ENCODE results near the gene B3GNT8.

B3GNT8 gene

DNA sequence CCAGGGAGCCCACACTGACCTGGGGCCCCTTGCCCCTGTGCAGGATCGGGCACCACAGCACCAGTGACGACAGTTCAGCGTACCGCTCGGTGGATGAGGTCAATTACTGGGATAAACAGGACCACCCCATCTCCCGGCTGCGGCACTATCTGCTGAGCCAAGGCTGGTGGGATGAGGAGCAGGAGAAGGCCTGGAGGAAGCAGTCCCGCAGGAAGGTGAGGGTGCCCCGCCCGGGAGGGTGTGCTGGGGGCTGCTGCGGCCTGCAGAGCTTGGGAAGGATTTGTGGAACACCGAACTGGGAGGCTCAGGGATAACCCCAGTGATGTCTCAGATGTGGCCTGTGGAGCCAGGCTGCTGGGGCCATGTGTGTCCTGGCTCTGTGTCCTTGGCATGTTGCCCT, 4.2 kb downstream of the B3GNT8 start:
- TF ChIP-seq, protein P1, sequence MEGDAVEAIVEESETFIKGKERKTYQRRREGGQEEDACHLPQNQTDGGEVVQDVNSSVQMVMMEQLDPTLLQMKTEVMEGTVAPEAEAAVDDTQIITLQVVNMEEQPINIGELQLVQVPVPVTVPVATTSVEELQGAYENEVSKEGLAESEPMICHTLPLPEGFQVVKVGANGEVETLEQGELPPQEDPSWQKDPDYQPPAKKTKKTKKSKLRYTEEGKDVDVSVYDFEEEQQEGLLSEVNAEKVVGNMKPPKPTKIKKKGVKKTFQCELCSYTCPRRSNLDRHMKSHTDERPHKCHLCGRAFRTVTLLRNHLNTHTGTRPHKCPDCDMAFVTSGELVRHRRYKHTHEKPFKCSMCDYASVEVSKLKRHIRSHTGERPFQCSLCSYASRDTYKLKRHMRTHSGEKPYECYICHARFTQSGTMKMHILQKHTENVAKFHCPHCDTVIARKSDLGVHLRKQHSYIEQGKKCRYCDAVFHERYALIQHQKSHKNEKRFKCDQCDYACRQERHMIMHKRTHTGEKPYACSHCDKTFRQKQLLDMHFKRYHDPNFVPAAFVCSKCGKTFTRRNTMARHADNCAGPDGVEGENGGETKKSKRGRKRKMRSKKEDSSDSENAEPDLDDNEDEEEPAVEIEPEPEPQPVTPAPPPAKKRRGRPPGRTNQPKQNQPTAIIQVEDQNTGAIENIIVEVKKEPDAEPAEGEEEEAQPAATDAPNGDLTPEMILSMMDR (IDR thresholded peaks at IDR 0.05; ENCODE audit: borderline replicate concordance, control extremely low read depth, extremely low read depth, insufficient read depth, missing control alignments), result no peak
- in situ Hi-C loops (cut with MboI; ENCODE audit: low sequenced_read_pairs, unreplicated experiment), result no loop called here
- DNase-seq (ENCODE audit: low spot score), result no peak

DNA sequence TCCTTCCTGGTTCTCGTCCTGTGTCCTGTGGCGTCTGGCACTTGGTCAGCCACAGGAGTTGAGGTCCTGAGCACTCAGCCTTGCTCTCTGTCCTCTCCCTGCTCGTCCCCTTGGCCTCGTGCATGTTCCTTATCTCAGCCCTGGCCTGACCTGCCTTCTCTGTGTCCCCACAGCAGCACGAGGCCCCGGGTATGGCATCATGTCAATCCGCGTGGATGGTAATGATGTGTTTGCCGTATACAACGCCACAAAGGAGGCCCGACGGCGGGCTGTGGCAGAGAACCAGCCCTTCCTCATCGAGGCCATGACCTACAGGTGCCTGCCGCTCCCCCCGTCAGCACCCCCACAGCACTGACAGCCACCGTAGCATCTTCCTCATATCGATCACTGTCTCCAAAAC, 4.7 kb downstream of the B3GNT8 start:
- no peak for DNase-seq (ENCODE audit: low spot score)
- in situ Hi-C loops (cut with MboI; ENCODE audit: low sequenced_read_pairs, unreplicated experiment), result no loop called here
- TF ChIP-seq, protein P1 (IDR thresholded peaks at IDR 0.05; ENCODE audit: borderline replicate concordance, control extremely low read depth, extremely low read depth, insufficient read depth, missing control alignments), result no peak

DNA sequence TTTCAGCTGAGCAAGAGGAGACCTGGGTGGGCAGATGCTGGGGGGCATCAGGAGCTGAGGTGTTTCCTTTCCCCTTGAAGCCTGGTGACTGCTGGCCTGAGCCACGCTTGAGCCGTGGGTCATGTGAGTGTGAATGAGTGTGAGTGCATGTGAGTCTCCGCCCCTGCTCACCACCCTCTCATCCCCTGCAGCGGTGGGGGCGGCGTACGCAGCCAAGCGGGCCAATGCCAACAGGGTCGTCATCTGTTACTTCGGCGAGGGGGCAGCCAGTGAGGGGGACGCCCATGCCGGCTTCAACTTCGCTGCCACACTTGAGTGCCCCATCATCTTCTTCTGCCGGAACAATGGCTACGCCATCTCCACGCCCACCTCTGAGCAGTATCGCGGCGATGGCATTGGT, 5.2 kb downstream of the B3GNT8 start:
- DNase-seq (ENCODE audit: low spot score), result no peak
- TF ChIP-seq, protein P1 (IDR thresholded peaks at IDR 0.05; ENCODE audit: borderline replicate concordance, control extremely low read depth, extremely low read depth, insufficient read depth, missing control alignments), result no peak
- in situ Hi-C loops (cut with MboI; ENCODE audit: low sequenced_read_pairs, unreplicated experiment), result no loop called here

DNA sequence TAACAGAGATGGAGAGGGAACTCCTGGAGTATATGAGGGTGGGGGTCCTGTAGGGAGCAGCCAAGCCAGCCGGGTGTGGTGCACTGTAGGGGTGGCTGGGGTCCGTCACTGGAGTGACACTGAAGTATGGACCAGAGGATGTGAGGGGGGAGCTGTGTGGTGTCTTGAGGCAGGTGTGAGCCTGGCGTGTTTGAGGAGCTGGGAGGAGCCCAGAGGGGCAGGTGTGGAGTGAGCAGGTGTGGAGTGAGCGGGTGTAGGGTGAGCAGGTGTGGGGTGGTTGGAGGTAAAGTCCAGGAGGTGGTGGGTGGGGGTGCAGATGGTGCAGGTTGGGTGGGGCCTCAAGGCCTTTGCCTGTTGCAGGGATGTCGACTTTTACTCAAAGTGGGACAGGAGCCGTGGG, 5.9 kb downstream of the B3GNT8 start:
- no peak for DNase-seq (ENCODE audit: low spot score)
- TF ChIP-seq, protein P1 (IDR thresholded peaks at IDR 0.05; ENCODE audit: borderline replicate concordance, control extremely low read depth, extremely low read depth, insufficient read depth, missing control alignments), result no peak
- in situ Hi-C loops (cut with MboI; ENCODE audit: low sequenced_read_pairs, unreplicated experiment), result no loop called here

DNA sequence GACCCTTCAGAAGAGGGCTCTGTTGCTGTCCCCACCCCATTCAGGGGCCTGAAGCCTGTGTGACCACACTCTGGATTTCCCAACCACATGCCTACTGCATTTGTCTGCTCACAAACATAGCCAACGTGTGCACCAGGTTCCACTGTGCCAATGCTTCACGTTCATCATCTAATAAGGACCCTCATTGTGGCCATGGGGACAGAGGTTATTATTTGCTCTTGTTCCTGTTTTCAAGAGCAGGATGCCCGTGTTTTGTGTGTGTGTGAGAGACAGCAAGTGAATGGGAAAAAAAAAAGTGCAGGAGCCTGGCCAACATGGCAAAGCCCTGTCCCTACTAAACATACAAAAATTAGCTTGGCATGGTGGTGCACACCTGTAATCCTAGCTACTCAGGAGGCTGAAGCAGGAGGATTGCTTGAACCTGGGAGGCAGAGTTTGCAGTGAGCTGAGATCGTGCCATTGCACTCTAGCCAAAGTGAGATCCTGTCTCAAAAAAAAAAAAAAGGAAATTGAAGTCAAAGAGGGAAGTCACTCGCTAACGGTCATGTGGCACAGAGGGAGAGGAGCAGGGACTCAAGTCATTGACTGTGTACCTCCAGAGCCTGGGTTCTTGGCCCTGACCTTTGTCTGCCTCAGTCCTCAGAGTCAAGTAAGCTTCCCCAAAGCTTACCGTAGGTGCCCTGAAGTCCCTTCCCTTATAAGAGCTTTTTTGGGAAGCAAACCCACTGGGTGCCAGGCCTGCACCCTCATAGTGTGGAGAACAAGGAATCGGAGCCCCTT, 6.9 kb downstream of the B3GNT8 start:
- in situ Hi-C loops (cut with MboI; ENCODE audit: low sequenced_read_pairs, unreplicated experiment), result no loop called here
- TF ChIP-seq, protein P1 (IDR thresholded peaks at IDR 0.05; ENCODE audit: borderline replicate concordance, control extremely low read depth, extremely low read depth, insufficient read depth, missing control alignments), result no peak
- DNase-seq (ENCODE audit: low spot score), result no peak

DNA sequence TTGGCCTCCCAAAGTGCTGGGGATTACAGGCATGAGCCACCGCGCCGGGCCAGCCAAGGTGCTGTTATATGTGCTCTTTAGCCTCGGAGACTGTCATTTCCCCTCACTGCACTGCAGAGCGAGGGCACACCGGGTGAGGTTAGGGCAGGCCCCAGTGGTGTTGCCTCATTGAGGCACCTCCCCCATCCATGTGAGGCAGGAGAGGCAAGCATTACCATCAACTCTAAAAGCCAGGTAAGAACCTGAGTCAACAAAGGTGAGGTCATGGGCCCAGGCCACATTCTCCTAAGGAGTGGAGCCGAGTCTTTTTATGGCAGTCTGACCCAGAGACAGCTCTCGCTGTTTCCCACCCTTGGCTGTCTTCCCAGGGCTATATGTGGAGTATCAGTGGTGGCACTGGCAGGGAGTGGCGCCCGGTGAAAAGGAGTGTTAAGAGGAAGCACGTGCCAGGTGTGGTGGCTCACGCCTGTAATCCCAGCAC, 10.9 kb downstream of the B3GNT8 start:
- TF ChIP-seq, protein P1 (IDR thresholded peaks at IDR 0.05; ENCODE audit: borderline replicate concordance, control extremely low read depth, extremely low read depth, insufficient read depth, missing control alignments), result no peak
- in situ Hi-C loops (cut with MboI; ENCODE audit: low sequenced_read_pairs, unreplicated experiment), result no loop called here
- DNase-seq (ENCODE audit: low spot score), result no peak
